PC-9 (cell line): ENCODE measurements around the gene NEK8. TPM values are rescaled to one million over a fixed set of nuclear protein-coding genes. Genes with fewer than 3 reads are reported as not detected.
A peak's percentile ranks its signal among the peaks of the same experiment; 100 is the strongest.
"Not testable (repeated sequence)": the region's sequence is repeated elsewhere in the genome, so short reads cannot be mapped to it uniquely, and the experiment has no call there.

Source experiments
- BruUV-seq: library from RNA; stranded (reverse); fragments of 400-500 nt; replicated peaks from 2 replicates; lab custom pipeline; 2021; lab: Mats Ljungman, UMichigan
- CTCF ChIA-PET: fragments of 300-600 bp; sonication (Branson Sonifier 250); formaldehyde crosslinking; loops from one replicate; lab custom pipeline; 2022; ENCODE audit warnings: antibody characterized with exemption; lab: Charles Lee
- POLR2A ChIA-PET: fragments of 300-600 bp; sonication (Branson Sonifier 250); formaldehyde crosslinking; loops from one replicate; lab custom pipeline; 2022; ENCODE audit warnings: antibody characterized with exemption; ENCODE audit not compliant: unreplicated experiment; lab: Charles Lee
- DNase-seq, 2 experiments: peaks; one replicate each; pipeline versions ENCODE4 v3.0.0 to v3.0.0-alpha.2; 2015 to 2022; ENCODE audit warnings: mixed read lengths in 1 of 2
- H2AFZ ChIP-seq: fragments of 200-600 bp; sonication (generic); 2 replicates; pipeline ENCODE4 v1.8.1; 2017; ENCODE audit warnings: antibody characterized with exemption
- H3F3A ChIP-seq: fragments of 200-600 bp; sonication (generic); 2 replicates; pipeline ENCODE4 v1.8.1; 2017; ENCODE audit warnings: antibody characterized with exemption, mild to moderate bottlenecking, low read depth; ENCODE audit not compliant: insufficient read depth
- H3K27ac ChIP-seq: fragments of 200-600 bp; sonication (generic); 2 replicates; pipeline ENCODE4 v1.6.1; 2016; ENCODE audit warnings: mixed run types
- H3K27me3 ChIP-seq: fragments of 200-600 bp; sonication (generic); 2 replicates; pipeline ENCODE4 v1.6.1; 2016; ENCODE audit warnings: low read depth, mixed run types; ENCODE audit not compliant: insufficient read depth
- H3K36me3 ChIP-seq: fragments of 200-600 bp; sonication (generic); 2 replicates; pipeline ENCODE4 v1.6.1; 2016; ENCODE audit warnings: low read depth, mixed run types
- H3K4me1 ChIP-seq: fragments of 200-600 bp; sonication (generic); replicated peaks from 2 replicates; pipeline ENCODE4 v1.6.1; 2016; ENCODE audit warnings: mixed run types; ENCODE audit not compliant: insufficient read depth
- H3K4me2 ChIP-seq: fragments of 200-600 bp; sonication (generic); 2 replicates; pipeline ENCODE4 v1.6.1; 2017; ENCODE audit warnings: mixed run types
- H3K4me3 ChIP-seq: fragments of 200-600 bp; sonication (generic); 2 replicates; pipeline ENCODE4 v1.6.1; 2016; ENCODE audit warnings: mixed run types
- H3K79me2 ChIP-seq: fragments of 200-600 bp; sonication (generic); 2 replicates; pipeline ENCODE4 v1.6.1; 2017; ENCODE audit warnings: low read depth, mixed run types
- H3K9me2 ChIP-seq: fragments of 200-600 bp; sonication (generic); 2 replicates; pipeline ENCODE4 v1.8.1; 2017; ENCODE audit warnings: mild to moderate bottlenecking; ENCODE audit not compliant: insufficient read depth
- H3K9me3 ChIP-seq: fragments of 200-600 bp; sonication (generic); 2 replicates; pipeline ENCODE4 v1.8.1; 2016; ENCODE audit warnings: low read depth; ENCODE audit not compliant: insufficient read depth
- H4K20me1 ChIP-seq: fragments of 200-600 bp; sonication (generic); 2 replicates; pipeline ENCODE4 v1.8.1; 2017; ENCODE audit not compliant: insufficient read depth
- CTCF ChIP-seq: fragments of 200-600 bp; sonication (generic); conservative IDR thresholded peaks from 2 replicates; pipeline ENCODE4 v1.6.1; 2017; ENCODE audit warnings: mixed run types, antibody characterized with exemption, mild to moderate bottlenecking, moderate library complexity
- EZH2 ChIP-seq: fragments of 200-600 bp; sonication (generic); IDR thresholded peaks from 2 replicates; pipeline ENCODE4 v1.8.0; 2017; ENCODE audit warnings: antibody characterized with exemption, low read depth
- intact Hi-C: fragments of 100-400 bp; cut with micrococcal nuclease; formaldehyde crosslinking; loops from one replicate; pipeline ENCODE4 v1.10.0; 2022; ENCODE audit not compliant: unreplicated experiment
- total RNA-seq: library from RNA; stranded (reverse); gene quantifications from 2 replicates; pipeline ENCODE4 v1.2.3, GENCODE V29; 2021

The NEK8 gene
- total RNA-seq, 1 experiment from 2014 or later = 12.1 TPM

- Histone ChIP-seq H3K27ac (peak overlapping the region; percentile 82), H3K36me3 (peaks cover 36% of the 10 kb centered on the region), H3K4me1 (peaks cover 49% of the 10 kb centered on the region), H3K9me3 (no peaks in the 10 kb centered on the region), H2AFZ (no peak overlapping the region), H3F3A (peaks cover 79% of the 10 kb centered on the region), H3K79me2 (peaks cover 62% of the 10 kb centered on the region), H3K9me2 (no peaks in the 10 kb centered on the region), H3K27me3 (no peaks in the 10 kb centered on the region), H3K4me2 (peak overlapping the region; percentile 97), H4K20me1 (peaks cover 44% of the 10 kb centered on the region), H3K4me3 (peak overlapping the region; percentile 87; the same call in 1 of the 2 replicates)
- TF ChIP-seq CTCF (no peak), EZH2 (no peak)
- BruUV-seq = no TSS peak
- POLR2A ChIA-PET = interaction anchor here (0.7 kb wide), 1 partner anchor 78 kb away, joined by 3 read pairs; no protein-coding TSS in a partner anchor
- DNase-seq = no peak
- CTCF ChIA-PET = interaction anchor here (0.6 kb wide), 1 partner anchor 146 kb away, joined by 7 read pairs; the partner anchor contains the start of gene ALDOC
- intact Hi-C loops = loop anchor here (10.0 kb wide), 1 partner anchor 392 kb away; no protein-coding TSS in a partner anchor
Measured at GRCh38 chr17:28722417-28723158, 6.0 kb upstream of the NEK8 start.

- intact Hi-C loops = loop anchor here (10.0 kb wide), 1 partner anchor 392 kb away; no protein-coding TSS in a partner anchor
Measured at GRCh38 chr17:28723159-28723835, 5.3 kb upstream of the NEK8 start.

GRCh38 chr17:28723836-28724499, 4.6 kb upstream of the NEK8 start:
- H3K4me2 ChIP-seq = peak overlapping the region; percentile 97
- BruUV-seq, H3K9me3 ChIP-seq, H3K9me2 ChIP-seq, H3K27me3 ChIP-seq, POLR2A ChIA-PET, CTCF ChIA-PET, H2AFZ ChIP-seq: not testable (repeated sequence)
- intact Hi-C loops = loop anchor here (1.0 to 10.0 kb wide), 2 partner anchors 225 to 391 kb away; no protein-coding TSS in a partner anchor
- peaks cover 41% of the 10 kb centered on the region for H3K4me1 ChIP-seq
- H3K36me3 ChIP-seq = peaks cover 36% of the 10 kb centered on the region
- H3K27ac ChIP-seq = peak overlapping the region; percentile 82
- peak overlapping the region; percentile 87 for H3K4me3 ChIP-seq
- H4K20me1 ChIP-seq = peaks cover 44% of the 10 kb centered on the region
- peaks cover 55% of the 10 kb centered on the region for H3K79me2 ChIP-seq
- peaks cover 81% of the 10 kb centered on the region for H3F3A ChIP-seq
- DNase-seq = peak; percentile 57 to 76

More at GRCh38 chr17:28723159-28723835, 5.3 kb upstream of the NEK8 start:
- Histone ChIP-seq H3K9me3 (no peaks in the 10 kb centered on the region), H3K9me2 (no peaks in the 10 kb centered on the region), H3K79me2 (peaks cover 59% of the 10 kb centered on the region), H2AFZ (no peak overlapping the region), H3K4me1 (peaks cover 48% of the 10 kb centered on the region), H3K36me3 (peaks cover 36% of the 10 kb centered on the region), H3K4me2 (peak overlapping the region; percentile 97), H3K4me3 (peak overlapping the region; percentile 87; the same call in 1 of the 2 replicates), H4K20me1 (peaks cover 44% of the 10 kb centered on the region), H3K27ac (peak overlapping the region; percentile 82), H3K27me3 (no peaks in the 10 kb centered on the region), H3F3A (peaks cover 83% of the 10 kb centered on the region)
- no peak for TF ChIP-seq EZH2
- no peak for TF ChIP-seq CTCF
- ChIA-PET POLR2A (no interaction called here), CTCF (no interaction called here)
- DNase-seq = no peak
- BruUV-seq = no TSS peak
